SIG-M5 (cell line): ENCODE data around the gene MPC1.
"Not testable (repeated sequence)": the region's sequence is repeated elsewhere in the genome, so short reads cannot be mapped to it uniquely, and the experiment has no call there.

Source experiments
- DNase-seq: peaks from one replicate; lab custom pipeline; 2025; lab: John Stamatoyannopoulos, UW

MPC1 gene

DNA sequence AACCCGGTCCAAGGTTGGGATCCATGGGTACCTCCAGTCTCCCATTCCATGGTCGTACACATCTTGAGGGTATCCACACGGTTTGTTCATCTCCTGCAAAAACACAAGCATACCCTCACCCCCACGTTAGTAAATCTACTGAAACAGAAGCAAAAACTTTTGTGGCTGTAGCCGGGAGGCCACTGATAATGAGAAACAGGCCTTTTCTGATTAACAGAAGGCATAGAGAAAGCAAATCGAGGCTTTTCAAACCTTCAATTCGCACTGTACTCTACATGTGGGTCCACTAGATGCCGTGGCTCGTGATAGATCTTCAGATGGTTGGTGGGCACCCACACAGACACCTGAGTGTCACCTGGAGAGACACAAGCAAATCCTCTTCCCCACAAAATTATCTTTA lies 37.1 kb downstream of the MPC1 start:
- DNase-seq: not testable (repeated sequence)

GRCh38 chr6:166344921-166345320 lies 37.8 kb downstream of the MPC1 start:
- not testable (repeated sequence) for DNase-seq

GRCh38 chr6:166344240-166344639 lies 38.5 kb downstream of the MPC1 start:
- DNase-seq: no peak

- no peak for DNase-seq
Observed at GRCh38 chr6:166343150-166343487, 39.6 kb downstream of the MPC1 start.

GRCh38 chr6:166342349-166343149 lies 40.2 kb downstream of the MPC1 start, which contains the start of gene SFT2D1:
SFT2D1 (minus strand) TSS chr6:166342545; CDS start chr6:166342481, 64 bp downstream.
- DNase-seq: no peak

DNA sequence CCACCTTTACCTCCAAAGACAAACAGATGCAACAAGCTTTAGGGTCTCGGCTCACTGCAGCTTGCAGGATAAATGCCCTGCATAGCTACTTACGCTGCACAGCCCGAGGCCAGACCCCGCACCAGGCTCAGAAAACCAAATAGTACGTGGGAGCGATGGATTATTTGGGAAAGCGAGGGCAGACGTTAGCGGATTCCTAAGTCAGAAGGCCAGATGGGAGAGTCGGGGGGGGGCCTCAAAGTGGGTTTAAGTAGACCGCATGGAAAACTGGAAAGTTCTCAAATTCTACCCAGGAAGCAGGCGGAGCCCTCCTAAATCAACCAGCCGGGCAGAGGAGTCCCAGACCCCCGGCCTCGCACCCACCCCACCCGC lies 40.8 kb downstream of the MPC1 start:
- no peak for DNase-seq

DNA sequence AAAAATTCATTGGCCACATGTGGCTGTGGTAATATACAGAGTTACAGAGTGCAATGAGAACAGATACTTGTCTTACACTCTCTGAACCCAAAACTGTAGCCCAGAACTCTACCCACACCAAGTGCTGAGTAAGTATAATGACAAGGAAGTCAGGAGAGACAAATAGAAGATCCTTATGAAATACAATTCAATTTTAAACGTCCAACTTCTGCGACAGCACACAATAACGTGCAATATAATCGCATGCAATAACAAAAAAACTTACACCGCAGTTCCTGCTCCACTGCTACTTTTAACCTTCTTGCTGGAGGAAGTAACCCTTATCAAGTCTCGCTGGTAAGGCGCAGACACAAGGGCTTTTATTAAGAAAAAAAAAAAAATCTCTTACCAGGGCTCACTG lies 41.3 kb downstream of the MPC1 start:
- peak; percentile 4 for DNase-seq

- DNase-seq: no peak
Observed at GRCh38 chr6:166338854-166339253, 43.9 kb downstream of the MPC1 start.

DNA sequence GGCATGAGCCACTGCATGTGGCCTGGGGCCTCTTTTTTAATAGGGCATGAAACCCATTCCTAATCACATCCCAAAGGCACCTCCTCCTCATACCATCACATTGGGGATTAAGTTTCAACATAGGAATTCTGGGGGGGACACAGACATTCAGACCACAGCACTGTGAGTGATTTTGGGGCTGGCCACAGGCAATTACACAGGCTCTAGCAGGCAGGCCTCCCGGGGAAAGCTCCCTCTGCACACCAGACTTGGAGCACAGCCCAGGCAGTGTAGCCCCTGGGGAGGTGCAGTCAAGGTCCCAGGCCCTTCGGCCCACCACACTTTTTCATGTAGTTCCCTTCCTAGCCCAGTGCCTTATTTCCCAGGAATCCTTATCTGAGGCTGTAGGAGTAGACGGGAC lies 45.9 kb downstream of the MPC1 start:
- DNase-seq: no peak

DNA sequence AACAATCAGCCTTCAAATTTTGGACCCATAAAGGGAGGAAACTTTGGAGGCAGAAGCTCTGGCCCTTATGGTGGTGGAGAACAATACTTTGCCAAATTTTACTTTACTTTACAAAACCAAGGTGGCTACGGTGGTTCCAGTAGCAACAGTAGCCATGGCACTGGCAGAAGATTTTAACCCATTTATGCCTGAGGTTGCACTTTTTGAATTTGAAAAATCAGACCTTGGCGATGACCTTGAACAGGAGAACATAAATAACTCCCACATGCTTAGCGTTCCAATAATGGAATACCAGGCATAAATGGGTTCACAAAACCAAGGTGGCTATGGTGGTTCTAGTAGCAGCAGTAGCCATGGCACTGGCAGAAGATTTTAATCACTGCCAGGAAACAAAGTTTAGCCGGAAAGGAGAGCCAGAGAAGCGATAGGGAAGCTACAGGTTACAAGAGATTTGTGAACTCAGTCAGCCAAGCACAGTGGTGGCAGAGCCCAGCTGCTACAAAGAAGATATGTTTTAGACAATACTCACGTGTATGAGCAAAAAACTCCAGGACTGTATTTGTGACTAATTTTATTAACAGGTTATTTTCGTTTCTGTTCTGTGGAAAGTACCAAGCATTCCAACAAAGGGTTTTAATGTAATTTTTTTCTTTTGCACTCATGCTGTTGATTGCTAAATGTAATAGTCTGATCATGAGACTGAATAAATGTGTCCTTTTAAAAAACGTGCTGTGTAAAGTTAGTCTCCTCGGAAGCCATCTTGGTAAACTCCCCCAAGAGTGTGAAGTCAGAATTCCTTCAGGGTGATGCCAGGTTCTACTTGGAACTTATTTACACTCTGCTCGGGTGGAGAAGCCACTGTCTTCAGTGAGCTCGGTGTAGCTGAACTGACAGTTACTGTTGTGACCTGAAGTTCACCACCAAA lies 47.1 kb downstream of the MPC1 start:
- no peak for DNase-seq

DNA sequence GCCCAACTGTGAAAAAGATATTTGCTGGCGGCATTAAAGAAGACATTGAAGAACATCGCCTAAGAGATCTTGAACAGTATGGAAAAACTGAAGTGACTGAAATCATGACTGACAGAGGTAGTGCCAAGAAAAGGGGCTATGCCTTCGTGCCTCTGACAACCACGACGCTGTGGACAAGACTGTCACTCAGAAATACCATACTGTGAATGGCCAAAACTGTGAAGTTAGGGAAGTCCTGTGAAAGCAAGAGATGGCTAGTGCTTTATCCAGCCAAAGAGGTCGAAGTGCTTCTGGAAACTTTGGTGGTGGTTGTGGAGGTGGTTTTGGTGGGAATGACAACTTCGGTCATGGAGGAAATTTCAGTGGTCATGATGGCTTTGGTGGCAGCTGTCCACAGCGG lies 47.9 kb downstream of the MPC1 start:
- no peak for DNase-seq

DNA sequence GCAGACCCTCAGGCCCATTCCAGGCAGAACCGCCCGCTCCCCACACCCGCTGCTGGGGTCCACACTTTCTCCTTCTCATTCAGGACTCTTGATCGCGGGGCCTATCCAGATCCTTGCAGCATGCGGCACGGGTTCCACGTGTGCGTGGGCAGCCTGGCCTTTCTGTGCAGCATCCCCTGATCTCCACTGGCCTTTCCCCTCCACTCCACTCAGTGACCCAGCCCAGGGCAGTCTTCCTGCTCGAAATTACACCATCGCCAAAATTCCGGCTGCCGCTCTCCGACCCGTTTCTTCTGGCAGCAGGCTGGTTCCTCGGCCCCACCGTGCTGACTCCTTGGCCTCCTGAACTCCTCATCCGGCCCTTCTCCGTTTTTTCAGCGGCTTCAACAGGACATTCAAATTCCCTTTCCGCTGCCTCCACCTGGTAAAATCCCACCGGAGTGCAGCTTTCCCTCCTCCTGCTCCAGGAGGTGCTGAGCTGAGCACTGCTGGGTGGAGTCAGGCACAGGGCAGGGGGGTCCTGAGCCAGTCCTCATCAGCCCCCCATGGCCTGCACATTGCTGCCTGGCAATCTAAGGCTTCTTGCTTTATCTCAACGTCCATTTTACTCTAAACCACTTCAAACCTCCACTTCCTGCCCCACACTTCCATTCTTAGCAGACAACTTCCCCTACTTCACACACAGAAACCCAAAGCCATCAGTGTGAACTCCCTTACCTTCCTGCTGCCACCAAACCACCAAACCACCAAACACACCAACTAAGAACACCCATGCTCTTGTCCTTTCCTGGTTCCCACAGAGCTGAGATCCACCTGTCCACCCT lies 49.4 kb downstream of the MPC1 start:
- no peak for DNase-seq

DNA sequence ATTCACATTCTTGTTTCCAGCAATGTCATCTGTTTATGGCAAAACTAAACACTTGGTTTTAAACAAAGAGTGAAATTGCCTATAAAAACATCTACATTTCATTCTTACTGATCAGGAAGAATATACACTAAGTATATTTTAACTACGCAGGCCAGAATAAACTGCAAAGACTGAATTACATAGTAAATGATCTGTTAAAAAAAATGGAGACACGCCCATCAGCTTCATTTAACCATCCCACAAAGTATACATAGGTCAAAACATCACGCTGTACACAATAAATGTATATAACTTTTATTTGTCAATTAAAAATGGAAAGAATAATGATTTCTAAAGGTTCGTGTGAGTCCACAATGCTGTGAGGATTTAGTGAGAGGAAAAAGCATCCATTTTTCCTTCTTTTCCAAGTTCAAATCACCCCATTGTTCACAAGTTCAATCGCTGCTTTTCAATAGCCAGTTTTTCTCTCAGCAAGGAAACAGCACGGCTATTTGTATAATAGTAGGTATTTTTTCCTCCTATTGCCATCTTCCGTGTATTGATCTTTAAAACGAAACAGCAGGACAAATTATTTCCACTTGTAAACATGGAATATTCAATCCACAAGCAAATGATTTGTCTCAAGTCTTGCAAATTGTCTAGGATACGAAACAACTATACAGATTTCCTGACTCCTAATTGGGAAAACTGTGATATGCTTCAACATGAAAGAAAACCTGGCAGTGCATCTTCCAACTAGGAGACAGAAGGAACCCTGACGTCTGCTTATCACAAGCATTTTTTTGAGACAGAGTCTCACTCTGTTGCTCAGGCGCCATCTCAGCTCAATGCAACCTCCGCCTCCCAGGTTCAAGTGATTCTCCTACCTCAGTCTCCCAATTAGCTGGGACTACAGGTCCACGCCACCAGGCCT lies 51.0 kb downstream of the MPC1 start:
- DNase-seq: no peak

GRCh38 chr6:166330612-166331011 lies 52.1 kb downstream of the MPC1 start:
- DNase-seq: no peak

DNA sequence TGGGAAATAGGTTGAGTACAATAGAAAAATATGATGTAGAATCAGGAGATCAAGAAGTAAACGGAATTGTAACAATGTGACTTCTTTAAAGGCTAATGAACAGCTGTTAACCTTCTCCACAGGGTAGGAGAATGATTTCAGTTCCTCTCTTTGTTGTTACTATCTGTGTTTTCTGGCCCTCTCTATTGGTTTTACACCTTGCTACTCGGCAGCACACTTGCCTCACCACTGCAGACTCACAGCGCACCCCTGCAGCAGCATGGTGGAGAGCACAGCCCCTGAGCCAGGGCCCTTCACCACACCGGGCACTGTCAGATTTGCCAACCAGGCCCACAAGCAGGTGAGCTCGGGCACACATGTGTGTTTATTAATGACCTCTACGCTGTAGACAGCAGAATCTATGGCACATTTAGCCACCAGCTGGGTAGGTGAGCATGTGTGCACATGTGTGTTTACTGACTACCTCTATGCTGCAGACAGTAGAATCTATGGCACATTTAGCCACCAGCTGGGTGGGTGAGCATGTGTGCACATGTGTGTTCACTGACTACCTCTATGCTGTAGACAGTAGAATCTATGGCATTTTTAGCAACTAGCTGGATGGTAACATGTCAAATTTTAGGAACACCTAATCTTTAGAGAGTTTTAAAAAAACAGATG lies 57.2 kb downstream of the MPC1 start:
- no peak for DNase-seq

- DNase-seq: no peak
Observed at GRCh38 chr6:166323395-166323794, 59.3 kb downstream of the MPC1 start.

GRCh38 chr6:166318649-166319600 lies 63.8 kb downstream of the MPC1 start:
- DNase-seq: no peak

DNA sequence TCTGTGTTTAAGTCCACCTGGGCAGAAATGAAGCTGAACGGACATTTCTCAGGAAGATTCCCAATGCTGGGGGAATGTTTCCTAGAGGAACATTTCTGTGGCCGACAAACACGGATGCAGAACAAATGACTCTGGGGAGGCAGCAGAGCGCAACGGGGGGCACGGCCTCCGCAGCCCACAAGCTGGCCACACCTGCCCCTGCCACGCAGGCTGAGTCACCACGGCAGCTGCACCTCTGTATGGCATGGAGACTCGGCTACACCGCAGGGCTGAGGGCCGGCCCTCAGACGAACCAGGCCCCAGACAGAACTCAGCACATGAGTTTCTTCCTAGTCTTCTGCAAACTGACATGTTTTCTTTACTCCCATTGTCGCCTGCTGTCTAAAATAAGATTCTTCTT lies 64.5 kb downstream of the MPC1 start:
- no peak for DNase-seq
